ENCODE data around the gene TFEB.

GRCh38 chr6:41744236-41744787 lies 8.9 kb upstream of the TFEB start:
- TF ChIP-seq YY1 (IDR thresholded peaks at IDR 0.05; ENCODE audit: low read depth) (no peak), CREB1 (IDR thresholded peaks at IDR 0.05; ENCODE audit: low read depth) (no peak), EP300 (IDR thresholded peaks at IDR 0.05; ENCODE audit: borderline replicate concordance) (no peak), RAD21 (IDR thresholded peaks at IDR 0.05; ENCODE audit: low read depth) (no peak), TCF12 (IDR thresholded peaks at IDR 0.05; ENCODE audit: low read depth) (no peak), EGR1 (IDR thresholded peaks at IDR 0.05) (no peak), TAF1 (IDR thresholded peaks at IDR 0.05; ENCODE audit: low read depth) (no peak), REST (IDR thresholded peaks at IDR 0.05; ENCODE audit: low read depth) (no peak), FOXM1 (IDR thresholded peaks at IDR 0.05; ENCODE audit: borderline replicate concordance, low read depth) (no peak), NFIC (IDR thresholded peaks at IDR 0.05) (no peak), ZBTB7A (IDR thresholded peaks at IDR 0.05; ENCODE audit: low read depth) (no peak)
- TF ChIP-seq, protein P1, sequence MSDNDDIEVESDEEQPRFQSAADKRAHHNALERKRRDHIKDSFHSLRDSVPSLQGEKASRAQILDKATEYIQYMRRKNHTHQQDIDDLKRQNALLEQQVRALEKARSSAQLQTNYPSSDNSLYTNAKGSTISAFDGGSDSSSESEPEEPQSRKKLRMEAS (IDR thresholded peaks at IDR 0.05), result no peak
- TF ChIP-seq, protein P2, sequence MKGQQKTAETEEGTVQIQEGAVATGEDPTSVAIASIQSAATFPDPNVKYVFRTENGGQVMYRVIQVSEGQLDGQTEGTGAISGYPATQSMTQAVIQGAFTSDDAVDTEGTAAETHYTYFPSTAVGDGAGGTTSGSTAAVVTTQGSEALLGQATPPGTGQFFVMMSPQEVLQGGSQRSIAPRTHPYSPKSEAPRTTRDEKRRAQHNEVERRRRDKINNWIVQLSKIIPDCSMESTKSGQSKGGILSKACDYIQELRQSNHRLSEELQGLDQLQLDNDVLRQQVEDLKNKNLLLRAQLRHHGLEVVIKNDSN (IDR thresholded peaks at IDR 0.05), result no peak

Data from Ishikawa (cell line).